DND-41 (cell line): Measurements from ENCODE around the gene MAP3K7CL.

Experiments used
- CTCF ChIP-seq: IDR thresholded peaks from 2 replicates; pipeline ENCODE4 v1.5.1; 2012; ENCODE audit warnings: borderline replicate concordance, low read length, moderate library complexity, mild to moderate bottlenecking; ENCODE audit not compliant: poor library complexity, severe bottlenecking; ENCODE audit errors: extremely low read depth
- EZH2 ChIP-seq: IDR thresholded peaks from 3 replicates; pipeline ENCODE4 v1.6.1; 2012; ENCODE audit warnings: borderline replicate concordance, low read depth, mild to moderate bottlenecking, moderate library complexity, low read length, inconsistent platforms; ENCODE audit not compliant: severe bottlenecking

GRCh38 chr21:29193072-29193471 is 62.6 kb downstream of the MAP3K7CL start:
- TF ChIP-seq CTCF = no peak
- no peak for TF ChIP-seq EZH2
